Measurements from ENCODE around the gene MICAL1.

Gene MICAL1
- total RNA-seq: 46.1 to 206 (median 122) reads per million in 9 experiments

- Mint-ChIP-seq H3K4me3 (peak within 1 kb of the TSS; percentile 99), H3K27me3 (no peaks in the 10 kb centered on the region), H3K9me3 (no peaks in the 10 kb centered on the region), H3K27ac (peak within 1 kb of the TSS; percentile 99), H3K4me1 (ENCODE audit: low read depth in 2 of 2) (peaks cover 38 to 56% of the 10 kb centered on the region in 2 donors), H3K36me3 (ENCODE audit: insufficient read depth) (peaks cover 23% of the 10 kb centered on the region)
- peak; percentile 70 to 73 (median 73) for DNase-seq
- peak; percentile 60 for ATAC-seq (replicated peaks)
Observed at GRCh38 chr6:109455437-109456110, at the start of gene MICAL1. MICAL1 (minus strand) TSS chr6:109455772; CDS start chr6:109454196, 1,576 bp downstream.

GRCh38 chr6:109503327-109504224, 48.0 kb upstream of the MICAL1 start:
- ATAC-seq (replicated peaks) (no peak), DNase-seq (no peak)
- H3K36me3 Mint-ChIP-seq (ENCODE audit: insufficient read depth): no peaks in the 10 kb centered on the region
- no peak overlapping the region for H3K27ac Mint-ChIP-seq
- no peaks in the 10 kb centered on the region for H3K4me1 Mint-ChIP-seq (ENCODE audit: low read depth in 2 of 2)
- peaks cover 7 to 21% of the 10 kb centered on the region in 2 donors for H3K27me3 Mint-ChIP-seq
- no peaks in the 10 kb centered on the region for H3K9me3 Mint-ChIP-seq
- no peak overlapping the region for H3K4me3 Mint-ChIP-seq

- no peaks in the 10 kb centered on the region for H3K9me3 Mint-ChIP-seq
- ATAC-seq (replicated peaks) (no peak), DNase-seq (no peak)
- no peaks in the 10 kb centered on the region for H3K36me3 Mint-ChIP-seq (ENCODE audit: insufficient read depth)
- H3K27me3 Mint-ChIP-seq: peaks cover 7 to 30% of the 10 kb centered on the region in 2 donors
- H3K4me1 Mint-ChIP-seq (ENCODE audit: low read depth in 2 of 2): peaks cover 0 to 1% of the 10 kb centered on the region in 2 donors
- H3K4me3 Mint-ChIP-seq: no peak overlapping the region
- H3K27ac Mint-ChIP-seq: no peak overlapping the region
Observed at GRCh38 chr6:109498936-109499335, 43.4 kb upstream of the MICAL1 start.

- ATAC-seq (replicated peaks) (no peak), DNase-seq (no peak)
- no peaks in the 10 kb centered on the region for H3K36me3 Mint-ChIP-seq (ENCODE audit: insufficient read depth)
- no peak overlapping the region for H3K27ac Mint-ChIP-seq
- no peak overlapping the region for H3K4me3 Mint-ChIP-seq
- H3K27me3 Mint-ChIP-seq: peaks cover 7 to 22% of the 10 kb centered on the region in 2 donors
- H3K9me3 Mint-ChIP-seq: no peaks in the 10 kb centered on the region
- peaks cover 0 to 1% of the 10 kb centered on the region in 2 donors for H3K4me1 Mint-ChIP-seq (ENCODE audit: low read depth in 2 of 2)
Observed at GRCh38 chr6:109498052-109498451, 42.5 kb upstream of the MICAL1 start.

GRCh38 chr6:109496036-109496772, 40.6 kb upstream of the MICAL1 start:
- Mint-ChIP-seq H3K4me1 (ENCODE audit: low read depth in 2 of 2) (peaks cover 8 to 10% of the 10 kb centered on the region in 2 donors), H3K27ac (no peak overlapping the region), H3K9me3 (no peaks in the 10 kb centered on the region), H3K4me3 (no peak overlapping the region), H3K27me3 (peaks cover 0 to 9% of the 10 kb centered on the region in 2 donors), H3K36me3 (ENCODE audit: insufficient read depth) (no peaks in the 10 kb centered on the region)
- DNase-seq (no peak), ATAC-seq (replicated peaks) (no peak)

- H3K4me1 Mint-ChIP-seq (ENCODE audit: low read depth in 2 of 2): peaks cover 14 to 17% of the 10 kb centered on the region in 2 donors
- no peak overlapping the region for H3K4me3 Mint-ChIP-seq
- no peaks in the 10 kb centered on the region for H3K36me3 Mint-ChIP-seq (ENCODE audit: insufficient read depth)
- H3K9me3 Mint-ChIP-seq: no peaks in the 10 kb centered on the region
- no peak overlapping the region for H3K27ac Mint-ChIP-seq
- DNase-seq (no peak), ATAC-seq (replicated peaks) (no peak)
- peaks cover 0 to 9% of the 10 kb centered on the region in 2 donors for H3K27me3 Mint-ChIP-seq
Observed at GRCh38 chr6:109493865-109494264, 38.3 kb upstream of the MICAL1 start.

- H3K4me1 Mint-ChIP-seq (ENCODE audit: low read depth in 2 of 2): peaks cover 14 to 16% of the 10 kb centered on the region in 2 donors
- H3K4me3 Mint-ChIP-seq: peak overlapping the region; percentile 3 to 43
- H3K36me3 Mint-ChIP-seq (ENCODE audit: insufficient read depth): no peaks in the 10 kb centered on the region
- H3K27me3 Mint-ChIP-seq: peaks cover 0 to 2% of the 10 kb centered on the region in 2 donors
- peak; percentile 98 for ATAC-seq (replicated peaks)
- no peaks in the 10 kb centered on the region for H3K9me3 Mint-ChIP-seq
- peak overlapping the region; percentile 54 to 59 for H3K27ac Mint-ChIP-seq
- DNase-seq: peak in 2 of 3 experiments; percentile 4 to 23
Observed at GRCh38 chr6:109491207-109491938, 35.8 kb upstream of the MICAL1 start.

GRCh38 chr6:109490713-109491112, 35.1 kb upstream of the MICAL1 start:
- peak overlapping the region; percentile 54 to 59 for H3K27ac Mint-ChIP-seq
- H3K4me3 Mint-ChIP-seq: peak overlapping the region; percentile 3 to 43
- no peaks in the 10 kb centered on the region for H3K9me3 Mint-ChIP-seq
- H3K27me3 Mint-ChIP-seq: no peaks in the 10 kb centered on the region
- H3K4me1 Mint-ChIP-seq (ENCODE audit: low read depth in 2 of 2): peaks cover 14 to 16% of the 10 kb centered on the region in 2 donors
- no peaks in the 10 kb centered on the region for H3K36me3 Mint-ChIP-seq (ENCODE audit: insufficient read depth)
- no peak for DNase-seq
- ATAC-seq (replicated peaks): no peak

GRCh38 chr6:109488001-109488400, 32.4 kb upstream of the MICAL1 start:
- Mint-ChIP-seq H3K36me3 (ENCODE audit: insufficient read depth) (no peaks in the 10 kb centered on the region), H3K9me3 (no peaks in the 10 kb centered on the region), H3K4me1 (ENCODE audit: low read depth in 2 of 2) (peaks cover 14 to 23% of the 10 kb centered on the region in 2 donors), H3K27ac (no peak overlapping the region), H3K27me3 (no peaks in the 10 kb centered on the region), H3K4me3 (no peak overlapping the region)
- ATAC-seq (replicated peaks) (no peak), DNase-seq (no peak)

- Mint-ChIP-seq H3K27ac (peak overlapping the region in 1 of 2 donors; percentile 81), H3K36me3 (ENCODE audit: insufficient read depth) (peaks cover 9% of the 10 kb centered on the region), H3K9me3 (no peaks in the 10 kb centered on the region), H3K27me3 (no peaks in the 10 kb centered on the region), H3K4me3 (no peak overlapping the region), H3K4me1 (ENCODE audit: low read depth in 2 of 2) (peaks cover 20 to 26% of the 10 kb centered on the region in 2 donors)
- ATAC-seq (replicated peaks) (no peak), DNase-seq (no peak)
Observed at GRCh38 chr6:109486068-109486467, 30.5 kb upstream of the MICAL1 start.

- DNase-seq (no peak), ATAC-seq (replicated peaks) (no peak)
- H3K27me3 Mint-ChIP-seq: no peaks in the 10 kb centered on the region
- H3K4me3 Mint-ChIP-seq: no peak overlapping the region
- H3K4me1 Mint-ChIP-seq (ENCODE audit: low read depth in 2 of 2): peaks cover 21 to 23% of the 10 kb centered on the region in 2 donors
- no peaks in the 10 kb centered on the region for H3K9me3 Mint-ChIP-seq
- peaks cover 10% of the 10 kb centered on the region for H3K36me3 Mint-ChIP-seq (ENCODE audit: insufficient read depth)
- peak overlapping the region in 1 of 2 donors; percentile 81 for H3K27ac Mint-ChIP-seq
Observed at GRCh38 chr6:109485266-109485935, 29.8 kb upstream of the MICAL1 start.

- Mint-ChIP-seq H3K27me3 (no peaks in the 10 kb centered on the region), H3K36me3 (ENCODE audit: insufficient read depth) (peaks cover 19% of the 10 kb centered on the region), H3K4me1 (ENCODE audit: low read depth in 2 of 2) (peaks cover 29 to 31% of the 10 kb centered on the region in 2 donors), H3K9me3 (no peaks in the 10 kb centered on the region), H3K27ac (peak overlapping the region; percentile 25 to 49), H3K4me3 (peak overlapping the region; percentile 63 to 75)
- DNase-seq: no peak
- no peak for ATAC-seq (replicated peaks)
Observed at GRCh38 chr6:109484122-109484521, 28.6 kb upstream of the MICAL1 start.
